HCT116 (cell line): ENCODE data around the gene PCBP3.

Source experiments
- CTCF ChIP-seq, 3 experiments: fragments of 200-600 bp in 1 of 3; sonication (generic) in 1 of 3; IDR thresholded peaks in 2 of 3; conservative IDR thresholded peaks in 1 of 3; 2 replicates each; pipeline ENCODE4 v1.5.1; 2012 to 2017; ENCODE audit warnings: low read depth in 2 of 3, low read length in 2 of 3, antibody characterized with exemption in 1 of 3, borderline replicate concordance in 1 of 3, control low read depth in 1 of 3, mild to moderate bottlenecking in 1 of 3, mixed read lengths in 1 of 3, mixed run types in 1 of 3, moderate library complexity in 1 of 3; ENCODE audit not compliant: insufficient read depth in 1 of 3
- EGR1 ChIP-seq: IDR thresholded peaks from 2 replicates; pipeline ENCODE4 v1.6.1; 2012; ENCODE audit warnings: low read depth
- EZH2phosphoT487 ChIP-seq: fragments of 200-600 bp; IDR thresholded peaks from 2 replicates; pipeline ENCODE4 v1.6.1; 2018; ENCODE audit warnings: antibody characterized with exemption, borderline replicate concordance
- POLR2A ChIP-seq: IDR thresholded peaks from 2 replicates; pipeline ENCODE4 v1.7.0; 2011; ENCODE audit warnings: borderline replicate concordance; ENCODE audit not compliant: insufficient read depth, insufficient read length; ENCODE audit errors: extremely low read depth
- POLR2AphosphoS5 ChIP-seq: IDR thresholded peaks from 2 replicates; pipeline ENCODE4 v1.6.1; 2011; ENCODE audit warnings: mild to moderate bottlenecking, low read depth, low read length, moderate library complexity
- RAD21 ChIP-seq: IDR thresholded peaks from 2 replicates; pipeline ENCODE4 v1.6.1; 2012; ENCODE audit warnings: low read depth, mild to moderate bottlenecking
- SIN3A ChIP-seq: IDR thresholded peaks from 2 replicates; pipeline ENCODE4 v1.6.1; 2012; ENCODE audit warnings: low read depth
- SP1 ChIP-seq: IDR thresholded peaks from 2 replicates; pipeline ENCODE4 v1.6.1; 2012; ENCODE audit warnings: low read depth
- SRF ChIP-seq: IDR thresholded peaks from 2 replicates; pipeline ENCODE4 v1.6.1; 2012; ENCODE audit warnings: low read depth

- no peak for TF ChIP-seq EZH2phosphoT487
- TF ChIP-seq POLR2A = no peak
- TF ChIP-seq CTCF (IDR thresholded peaks at IDR 0.05 in 2 of 3, conservative IDR thresholded peaks at IDR 0.05 in 1 of 3; ENCODE audit: borderline replicate concordance in 1 of 3, insufficient read depth in 1 of 3, low read depth in 2 of 3, low read length in 2 of 3) = no peak
- TF ChIP-seq POLR2AphosphoS5 = no peak
- no peak for TF ChIP-seq SRF
- TF ChIP-seq RAD21 = no peak
- TF ChIP-seq SP1 = no peak
- TF ChIP-seq EGR1 = no peak
- no peak for TF ChIP-seq SIN3A
Observed at GRCh38 chr21:45787371-45787770, 143.8 kb downstream of the PCBP3 start.
